ENCODE results near the gene LSM4. TPM values are rescaled to one million over a fixed set of nuclear protein-coding genes. Genes with fewer than 3 reads are reported as not detected.

Gene LSM4
- total and polyA plus RNA-seq, 10 of the 15 experiments (the other 5 are each of a cell fraction or from before 2014, with no cell fraction given) = 12.6 to 652 (median 217) TPM

DNA sequence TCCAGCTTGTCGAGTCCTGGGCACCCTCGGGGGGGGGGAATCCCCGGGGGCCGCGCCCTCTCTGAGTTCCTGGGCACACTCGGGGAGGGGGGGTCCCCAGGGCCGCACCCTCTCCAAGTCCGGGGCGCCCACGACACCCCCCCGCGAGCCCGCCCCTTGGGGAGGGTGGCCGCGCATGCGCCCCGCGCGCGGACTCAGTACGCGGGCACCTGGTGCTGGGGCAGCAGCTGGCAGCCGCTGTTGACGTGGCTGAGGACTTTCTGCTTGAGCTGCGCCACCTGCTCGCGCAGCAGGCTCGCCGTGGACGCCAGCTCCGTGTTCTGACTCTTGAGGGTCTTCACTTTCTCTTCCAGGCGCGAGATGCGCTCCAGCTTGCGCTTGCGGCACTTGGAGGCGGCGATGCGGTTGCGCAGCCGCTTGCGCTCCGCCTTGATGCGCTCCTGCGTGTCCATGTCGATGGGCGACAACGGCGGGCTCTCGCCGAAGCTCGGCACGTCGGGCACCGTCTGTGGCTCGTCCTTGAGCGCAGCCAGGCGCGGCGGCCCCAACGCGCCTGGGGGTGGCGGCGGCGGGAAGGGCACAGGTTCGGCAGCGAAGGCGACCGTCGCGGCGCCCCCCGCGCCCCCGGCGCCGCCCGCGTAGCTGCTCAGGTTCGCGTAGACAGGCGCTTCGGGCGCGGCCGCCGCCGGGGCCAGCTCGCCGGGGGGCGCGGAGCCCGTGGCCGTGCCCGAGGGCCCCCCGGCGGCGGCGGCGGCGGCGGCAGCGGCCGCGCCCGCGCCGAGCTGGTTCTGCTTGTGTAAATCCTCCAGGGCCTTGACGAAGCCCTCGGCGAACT, 42.4 kb downstream of the LSM4 start (continued):
- TF ChIP-seq GATAD2B (conservative IDR thresholded peaks at IDR 0.05; ENCODE audit: low read depth) (peak; percentile 86), ZBED1 (IDR thresholded peaks at IDR 0.05; ENCODE audit: borderline replicate concordance) (peak; percentile 22; the same call in 1 of the 2 replicates), MXI1 (IDR thresholded peaks at IDR 0.05; ENCODE audit: low read depth, low read length) (no peak), SMC3 (IDR thresholded peaks at IDR 0.05; ENCODE audit: borderline replicate concordance, low read length) (no peak), CBX3 (IDR thresholded peaks at IDR 0.05; ENCODE audit: borderline replicate concordance, low read depth) (no peak), ZNF622 (IDR thresholded peaks at IDR 0.05) (no peak), PML (IDR thresholded peaks at IDR 0.05; ENCODE audit: low read length) (no peak), RELA (IDR thresholded peaks at IDR 0.05; ENCODE audit: borderline replicate concordance, partially characterized antibody) (peak; percentile 53), ZNF207 (IDR thresholded peaks at IDR 0.05; ENCODE audit: borderline replicate concordance) (peak; percentile 89; the same call in 1 of the 2 replicates), SMARCA5 (IDR thresholded peaks at IDR 0.05) (no peak), HDGF (IDR thresholded peaks at IDR 0.05) (peak; percentile 50), TCF3 (IDR thresholded peaks at IDR 0.05; ENCODE audit: borderline replicate concordance, insufficient read depth, low read depth, low read length) (peak; percentile 100), RB1 (IDR thresholded peaks at IDR 0.05; ENCODE audit: borderline replicate concordance) (peak; percentile 81; the same call in 1 of the 2 replicates), POU2F2 (IDR thresholded peaks at IDR 0.05; ENCODE audit: borderline replicate concordance, low read depth, low read length) (peak; percentile 32; the same call in 1 of the 3 replicates), MYB (IDR thresholded peaks at IDR 0.05; ENCODE audit: borderline replicate concordance, low read depth, low read length) (no peak), YY1 (IDR thresholded peaks at IDR 0.05; ENCODE audit: low read depth, low read length) (no peak; the same call in 1 of the 2 replicates), ZSCAN29 (IDR thresholded peaks at IDR 0.05) (0 out of 2 replicates have a peak, but pooled peaks have one; percentile 73), CHD1 (IDR thresholded peaks at IDR 0.05; ENCODE audit: low read depth, low read length) (peak; percentile 76; the same call in 1 of the 2 replicates), SUZ12 (IDR thresholded peaks at IDR 0.05; ENCODE audit: unreplicated experiment) (no peak), SMAD5 (IDR thresholded peaks at IDR 0.05; ENCODE audit: low read depth) (0 out of 2 replicates have a peak, but pooled peaks have one; percentile 42), DPF2 (IDR thresholded peaks at IDR 0.05) (peak; percentile 33), SIN3A (IDR thresholded peaks at IDR 0.05; ENCODE audit: low read depth, low read length) (no peak), KLF5 (IDR thresholded peaks at IDR 0.05; ENCODE audit: partially characterized antibody) (peak; percentile 75), MEF2B (IDR thresholded peaks at IDR 0.05; ENCODE audit: partially characterized antibody, poor library complexity, severe bottlenecking) (peak; percentile 47)
- TF ChIP-seq, protein P1, sequence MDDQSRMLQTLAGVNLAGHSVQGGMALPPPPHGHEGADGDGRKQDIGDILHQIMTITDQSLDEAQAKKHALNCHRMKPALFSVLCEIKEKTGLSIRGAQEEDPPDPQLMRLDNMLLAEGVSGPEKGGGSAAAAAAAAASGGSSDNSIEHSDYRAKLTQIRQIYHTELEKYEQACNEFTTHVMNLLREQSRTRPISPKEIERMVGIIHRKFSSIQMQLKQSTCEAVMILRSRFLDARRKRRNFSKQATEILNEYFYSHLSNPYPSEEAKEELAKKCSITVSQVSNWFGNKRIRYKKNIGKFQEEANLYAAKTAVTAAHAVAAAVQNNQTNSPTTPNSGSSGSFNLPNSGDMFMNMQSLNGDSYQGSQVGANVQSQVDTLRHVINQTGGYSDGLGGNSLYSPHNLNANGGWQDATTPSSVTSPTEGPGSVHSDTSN (IDR thresholded peaks at IDR 0.05; ENCODE audit: insufficient replicate concordance, low read depth, low read length) = peak; percentile 32
- TF ChIP-seq, protein P2, sequence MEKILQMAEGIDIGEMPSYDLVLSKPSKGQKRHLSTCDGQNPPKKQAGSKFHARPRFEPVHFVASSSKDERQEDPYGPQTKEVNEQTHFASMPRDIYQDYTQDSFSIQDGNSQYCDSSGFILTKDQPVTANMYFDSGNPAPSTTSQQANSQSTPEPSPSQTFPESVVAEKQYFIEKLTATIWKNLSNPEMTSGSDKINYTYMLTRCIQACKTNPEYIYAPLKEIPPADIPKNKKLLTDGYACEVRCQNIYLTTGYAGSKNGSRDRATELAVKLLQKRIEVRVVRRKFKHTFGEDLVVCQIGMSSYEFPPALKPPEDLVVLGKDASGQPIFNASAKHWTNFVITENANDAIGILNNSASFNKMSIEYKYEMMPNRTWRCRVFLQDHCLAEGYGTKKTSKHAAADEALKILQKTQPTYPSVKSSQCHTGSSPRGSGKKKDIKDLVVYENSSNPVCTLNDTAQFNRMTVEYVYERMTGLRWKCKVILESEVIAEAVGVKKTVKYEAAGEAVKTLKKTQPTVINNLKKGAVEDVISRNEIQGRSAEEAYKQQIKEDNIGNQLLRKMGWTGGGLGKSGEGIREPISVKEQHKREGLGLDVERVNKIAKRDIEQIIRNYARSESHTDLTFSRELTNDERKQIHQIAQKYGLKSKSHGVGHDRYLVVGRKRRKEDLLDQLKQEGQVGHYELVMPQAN (conservative IDR thresholded peaks at IDR 0.05) = 0 out of 2 replicates have a peak, but pooled peaks have one; percentile 17
- TF ChIP-seq, protein P3, sequence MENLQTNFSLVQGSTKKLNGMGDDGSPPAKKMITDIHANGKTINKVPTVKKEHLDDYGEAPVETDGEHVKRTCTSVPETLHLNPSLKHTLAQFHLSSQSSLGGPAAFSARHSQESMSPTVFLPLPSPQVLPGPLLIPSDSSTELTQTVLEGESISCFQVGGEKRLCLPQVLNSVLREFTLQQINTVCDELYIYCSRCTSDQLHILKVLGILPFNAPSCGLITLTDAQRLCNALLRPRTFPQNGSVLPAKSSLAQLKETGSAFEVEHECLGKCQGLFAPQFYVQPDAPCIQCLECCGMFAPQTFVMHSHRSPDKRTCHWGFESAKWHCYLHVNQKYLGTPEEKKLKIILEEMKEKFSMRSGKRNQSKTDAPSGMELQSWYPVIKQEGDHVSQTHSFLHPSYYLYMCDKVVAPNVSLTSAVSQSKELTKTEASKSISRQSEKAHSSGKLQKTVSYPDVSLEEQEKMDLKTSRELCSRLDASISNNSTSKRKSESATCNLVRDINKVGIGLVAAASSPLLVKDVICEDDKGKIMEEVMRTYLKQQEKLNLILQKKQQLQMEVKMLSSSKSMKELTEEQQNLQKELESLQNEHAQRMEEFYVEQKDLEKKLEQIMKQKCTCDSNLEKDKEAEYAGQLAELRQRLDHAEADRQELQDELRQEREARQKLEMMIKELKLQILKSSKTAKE (IDR thresholded peaks at IDR 0.05; ENCODE audit: low read depth, poor library complexity, severe bottlenecking) = no peak
